Endothelial cell of umbilical vein (primary cell): ENCODE data around the gene MTR.

ENCODE experiments used
- CTCF ChIP-seq, 2 donors: IDR thresholded peaks; 1 replicate in 1 of 2; 2 replicates in 1 of 2; pipeline ENCODE4 v1.5.1; 2011; ENCODE audit warnings: low read length in 2 of 2, mild to moderate bottlenecking in 2 of 2, moderate library complexity in 2 of 2, control low read depth in 1 of 2, inconsistent platforms in 1 of 2, low read depth in 1 of 2; ENCODE audit not compliant: insufficient read depth in 1 of 2; ENCODE audit errors: extremely low read depth in 1 of 2
- EZH2 ChIP-seq: IDR thresholded peaks from 2 replicates; pipeline ENCODE4 v1.6.1; 2012; ENCODE audit warnings: borderline replicate concordance, low read depth, mild to moderate bottlenecking, moderate library complexity, low read length, inconsistent platforms; ENCODE audit not compliant: severe bottlenecking
- GATA2 ChIP-seq: IDR thresholded peaks from 2 replicates; pipeline ENCODE4 v1.7.0; 2011; ENCODE audit warnings: low read depth, mild to moderate bottlenecking, moderate library complexity, mixed read lengths, low read length; ENCODE audit not compliant: insufficient read length, insufficient read depth
- MAX ChIP-seq: IDR thresholded peaks from 2 replicates; pipeline ENCODE4 v1.6.1; 2011; ENCODE audit not compliant: insufficient read depth, insufficient read length
- MYC ChIP-seq: IDR thresholded peaks from one replicate; pipeline ENCODE4 v1.6.1; 2011; ENCODE audit warnings: mild to moderate bottlenecking, low read depth, low read length
- POLR2A ChIP-seq: IDR thresholded peaks from 2 replicates; pipeline ENCODE4 v1.6.1; 2012; ENCODE audit warnings: low read depth, mild to moderate bottlenecking, control low read depth, low read length
- POLR2AphosphoS5 ChIP-seq: IDR thresholded peaks from 2 replicates; pipeline ENCODE4 v1.6.1; 2012; ENCODE audit warnings: low read depth, mild to moderate bottlenecking, control low read depth, low read length, moderate library complexity; ENCODE audit not compliant: insufficient read depth

- TF ChIP-seq CTCF (IDR thresholded peaks at IDR 0.05; ENCODE audit: extremely low read depth in 1 of 2, insufficient read depth in 1 of 2, low read depth in 1 of 2, low read length in 2 of 2) (no peak), POLR2A (no peak), MYC (no peak), POLR2AphosphoS5 (no peak), MAX (no peak), EZH2 (no peak), GATA2 (no peak)
Observed at GRCh38 chr1:236773919-236774318, 21.2 kb upstream of the MTR start.
